HG03469 (cell line): Measurements from ENCODE around the gene ATP13A3.

Experiments used
- ATAC-seq: cut with Tn5 transposase; IDR thresholded peaks from one replicate; pipeline ENCODE4 v1.9.1; 2021; ENCODE audit warnings: mild to moderate bottlenecking, moderate library complexity, moderate number of reproducible peaks; ENCODE audit not compliant: unreplicated experiment

ATP13A3 gene

GRCh38 chr3:194396539-194396858, 90.3 kb downstream of the ATP13A3 start:
- no peak for ATAC-seq

- no peak for ATAC-seq
These were observed 90.8 kb downstream of the ATP13A3 start for GRCh38 chr3:194395778-194396538.

DNA sequence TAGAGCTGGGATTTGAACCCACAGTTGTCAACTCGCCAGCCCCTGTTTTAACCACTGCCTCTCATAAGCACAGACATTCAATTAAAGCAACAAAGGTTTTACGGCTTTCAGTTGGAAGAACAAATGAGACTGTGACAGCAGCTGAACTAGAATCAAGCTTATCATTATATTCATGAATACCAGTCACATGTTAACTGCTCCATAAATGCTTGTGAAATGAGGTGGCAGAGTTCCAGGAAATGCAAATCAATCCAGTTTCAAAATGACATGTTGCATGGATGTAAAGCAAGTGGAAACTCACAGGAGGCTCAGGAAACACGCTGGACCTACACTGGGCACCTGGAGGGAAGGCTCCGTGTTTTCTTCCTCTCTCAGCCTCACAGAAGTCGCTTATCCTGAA, 91.6 kb downstream of the ATP13A3 start:
- ATAC-seq = no peak

GRCh38 chr3:194392576-194392975, 94.2 kb downstream of the ATP13A3 start:
- ATAC-seq = no peak

- ATAC-seq = no peak
These were observed 96.0 kb downstream of the ATP13A3 start for GRCh38 chr3:194390835-194391234.

DNA sequence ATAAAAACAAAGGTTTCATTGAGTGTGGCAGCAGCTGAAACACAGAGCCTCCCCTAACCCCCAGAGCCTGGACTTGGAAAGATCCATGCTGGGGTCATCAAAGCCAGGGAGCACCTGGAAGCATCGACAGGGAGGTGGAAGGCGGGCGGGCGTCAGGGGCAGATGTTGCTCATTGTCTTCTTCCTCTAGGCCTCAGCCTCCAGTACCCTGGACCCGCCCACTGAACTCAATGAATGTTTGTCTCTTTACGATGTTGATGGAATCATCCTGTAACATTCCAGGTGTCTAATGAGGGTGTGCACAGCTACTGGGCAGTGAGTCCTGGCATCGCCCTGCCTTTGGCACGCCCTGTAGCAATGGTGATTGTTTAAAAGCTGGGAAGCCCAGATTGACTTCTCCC, 97.5 kb downstream of the ATP13A3 start:
- ATAC-seq = no peak

GRCh38 chr3:194387926-194388418, 98.8 kb downstream of the ATP13A3 start:
- ATAC-seq = no peak

DNA sequence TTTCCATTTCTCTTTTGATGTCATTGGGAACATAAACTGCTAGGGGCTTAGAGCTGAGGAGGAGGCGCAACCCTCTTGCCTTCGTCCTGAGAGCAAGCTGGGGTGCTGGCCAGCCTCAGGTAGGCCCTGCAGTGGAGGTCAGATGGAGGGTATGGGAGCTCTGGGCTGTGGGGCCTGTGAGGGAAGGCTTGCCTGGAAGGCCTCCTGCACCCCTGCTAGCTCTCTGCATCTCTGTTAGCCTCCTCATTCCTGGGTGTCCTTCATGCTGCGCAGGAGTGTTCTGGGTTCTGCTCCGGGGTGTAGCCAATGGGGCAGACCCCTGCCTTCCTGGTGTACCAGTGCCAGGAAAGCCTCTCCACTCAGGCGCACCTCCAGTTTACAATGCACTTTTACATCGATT, 99.5 kb downstream of the ATP13A3 start:
- ATAC-seq = no peak

GRCh38 chr3:194386648-194387047, 100.2 kb downstream of the ATP13A3 start:
- no peak for ATAC-seq

DNA sequence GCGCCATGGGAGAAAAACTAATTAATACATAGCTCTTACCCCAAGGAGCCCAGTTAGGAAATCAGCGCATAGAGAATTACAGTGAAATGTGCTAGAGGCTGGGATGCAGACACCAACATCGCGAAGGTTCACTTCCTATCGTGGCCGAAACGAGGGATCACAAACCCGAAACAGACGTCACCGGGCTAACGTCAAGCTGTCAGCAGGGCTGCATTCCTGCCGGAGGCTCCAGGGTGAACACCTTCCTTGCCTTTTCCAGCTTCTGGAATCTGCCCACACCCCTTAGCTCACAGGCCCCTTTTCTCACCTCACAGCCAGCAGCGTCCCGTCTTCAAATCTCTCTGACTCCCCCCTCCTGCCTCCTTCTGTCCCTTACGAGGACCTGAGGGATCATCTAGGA, 100.7 kb downstream of the ATP13A3 start:
- ATAC-seq = no peak

GRCh38 chr3:194384569-194385001, 102.2 kb downstream of the ATP13A3 start:
- ATAC-seq = no peak

DNA sequence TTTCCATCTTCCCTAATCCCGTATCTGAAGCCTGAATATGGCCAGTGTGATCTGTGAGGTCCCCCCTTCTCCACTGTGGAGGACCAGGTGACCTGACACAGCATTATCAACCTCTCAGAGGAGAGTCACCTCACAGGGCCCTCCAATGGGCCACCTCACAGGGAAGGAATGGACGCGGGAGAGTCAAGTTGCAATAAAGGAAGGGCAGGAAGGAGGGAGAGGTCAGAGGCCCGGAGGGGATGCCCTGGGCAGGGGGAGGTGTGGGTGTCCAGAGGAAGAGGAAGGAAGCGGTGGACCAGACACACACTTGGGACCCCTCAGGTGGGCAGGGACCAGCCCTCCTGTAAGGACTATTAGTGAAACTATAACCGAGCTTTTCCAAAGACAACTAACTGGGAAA, 102.6 kb downstream of the ATP13A3 start:
- ATAC-seq = no peak

DNA sequence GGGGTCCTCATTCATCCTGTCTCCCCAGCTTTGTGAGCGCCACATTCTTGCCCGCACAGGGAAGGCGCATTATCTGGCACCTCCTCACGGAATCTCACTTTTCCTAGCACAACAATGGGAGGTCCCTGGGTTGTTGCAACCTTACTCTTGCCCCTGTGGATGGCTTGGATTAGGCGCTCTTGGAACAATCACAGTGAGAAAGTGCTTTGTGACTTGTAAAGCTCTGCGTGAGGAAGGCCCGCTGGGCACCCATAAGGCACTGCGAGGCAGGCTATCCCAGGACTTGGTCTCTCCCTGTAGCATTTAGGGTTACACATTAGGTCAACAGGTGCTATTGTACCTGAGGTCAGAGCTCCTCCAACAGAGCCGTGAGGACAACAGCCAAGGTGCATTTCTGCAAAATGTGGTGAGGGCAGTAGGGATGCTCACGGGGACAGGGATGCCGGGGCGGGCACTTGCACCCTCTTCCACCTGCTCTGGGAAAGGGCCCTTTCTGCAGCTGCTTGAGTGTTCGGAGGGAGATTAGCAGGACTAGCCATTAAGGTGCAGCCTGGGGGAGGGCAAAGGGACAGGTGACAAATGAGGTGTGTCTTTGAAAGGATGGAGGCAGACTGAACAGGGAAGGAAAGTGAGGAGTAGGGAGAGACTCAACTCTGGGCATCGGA, 103.4 kb downstream of the ATP13A3 start:
- no peak for ATAC-seq

GRCh38 chr3:194382892-194383223, 103.9 kb downstream of the ATP13A3 start:
- no peak for ATAC-seq

- ATAC-seq = no peak
These were observed 104.5 kb downstream of the ATP13A3 start for GRCh38 chr3:194382196-194382891.

DNA sequence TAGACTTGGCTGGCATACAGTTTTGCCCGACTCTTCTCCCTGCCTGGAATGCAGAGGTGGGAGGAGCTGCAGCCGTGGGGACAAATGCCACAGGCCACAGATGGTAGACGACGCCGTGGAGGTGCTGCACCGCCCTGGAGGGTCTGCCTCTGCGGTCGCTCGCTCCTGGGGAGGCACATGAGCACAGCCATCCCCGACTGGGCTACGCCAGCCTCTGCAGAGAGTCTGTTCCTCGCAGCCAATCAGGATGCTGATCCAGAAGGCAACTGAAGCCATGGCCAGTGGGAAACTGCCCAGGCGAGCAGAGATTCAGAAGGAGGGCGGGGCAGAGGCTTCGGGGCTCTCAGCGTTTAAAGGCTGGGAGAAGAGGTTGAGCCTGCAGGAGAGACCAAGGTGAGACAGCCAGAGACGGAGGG, 105.3 kb downstream of the ATP13A3 start:
- ATAC-seq = no peak

DNA sequence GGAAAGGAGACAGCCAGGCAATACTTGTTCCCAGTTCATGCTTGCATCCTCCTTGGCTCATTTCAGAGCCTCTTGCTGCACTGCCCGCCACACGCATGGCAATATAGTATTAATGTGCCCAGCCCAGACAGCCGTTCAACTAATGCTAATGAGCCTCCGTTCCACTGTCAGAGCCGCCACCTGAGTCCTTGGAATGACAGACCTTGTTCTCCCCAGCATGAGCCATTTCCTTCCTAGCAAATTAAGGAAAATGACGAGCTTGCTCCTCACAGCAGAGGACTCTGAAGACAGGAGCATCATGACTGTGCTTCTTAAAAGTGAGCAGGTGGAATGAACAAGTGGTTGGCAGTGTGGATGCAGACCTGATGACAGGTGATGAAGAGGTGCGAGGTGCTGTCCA, 106.5 kb downstream of the ATP13A3 start:
- ATAC-seq = no peak

DNA sequence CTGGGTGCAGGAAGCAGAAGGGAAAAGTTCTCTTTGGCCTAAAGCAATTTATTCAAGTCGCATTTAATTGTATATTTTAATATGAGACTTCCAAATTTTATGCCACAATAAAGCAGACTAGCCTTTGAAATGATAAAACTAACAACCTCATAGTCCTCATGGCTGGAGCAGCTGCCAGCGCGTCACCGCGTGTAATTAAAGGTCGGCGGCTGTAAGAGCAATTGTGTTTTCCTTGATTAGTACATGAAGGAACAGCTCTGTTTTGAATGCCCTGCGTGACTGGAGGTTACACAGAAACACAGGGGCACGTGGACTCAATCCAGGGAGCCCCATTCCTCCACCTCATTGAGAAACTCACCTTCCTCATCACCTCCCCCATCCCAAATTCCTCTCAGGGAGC, 107.2 kb downstream of the ATP13A3 start:
- ATAC-seq = no peak

GRCh38 chr3:194379231-194379630, 107.6 kb downstream of the ATP13A3 start:
- no peak for ATAC-seq

DNA sequence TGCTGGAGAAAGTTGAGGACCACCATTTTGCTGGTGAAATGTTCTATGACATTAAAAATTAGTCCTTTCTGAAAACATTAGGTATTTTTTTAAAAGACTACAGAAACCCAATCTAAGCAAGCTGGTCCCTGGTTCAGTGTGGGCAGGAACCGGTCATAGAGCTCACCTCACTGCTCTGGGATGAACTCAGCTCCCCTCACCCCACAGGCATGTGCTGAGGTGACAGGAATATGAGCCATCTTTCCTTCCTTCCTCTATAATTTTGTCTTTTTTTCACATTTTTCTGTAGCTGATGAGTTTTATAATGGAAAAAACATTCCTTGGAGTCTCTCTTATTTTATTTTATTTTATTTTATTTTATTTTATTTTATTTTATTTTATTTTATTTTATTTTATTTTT, 109.1 kb downstream of the ATP13A3 start:
- no peak for ATAC-seq

GRCh38 chr3:194376241-194376560, 110.6 kb downstream of the ATP13A3 start:
- ATAC-seq = no peak
